ENCODE data around the gene HIPK2.

The HIPK2 gene

DNA sequence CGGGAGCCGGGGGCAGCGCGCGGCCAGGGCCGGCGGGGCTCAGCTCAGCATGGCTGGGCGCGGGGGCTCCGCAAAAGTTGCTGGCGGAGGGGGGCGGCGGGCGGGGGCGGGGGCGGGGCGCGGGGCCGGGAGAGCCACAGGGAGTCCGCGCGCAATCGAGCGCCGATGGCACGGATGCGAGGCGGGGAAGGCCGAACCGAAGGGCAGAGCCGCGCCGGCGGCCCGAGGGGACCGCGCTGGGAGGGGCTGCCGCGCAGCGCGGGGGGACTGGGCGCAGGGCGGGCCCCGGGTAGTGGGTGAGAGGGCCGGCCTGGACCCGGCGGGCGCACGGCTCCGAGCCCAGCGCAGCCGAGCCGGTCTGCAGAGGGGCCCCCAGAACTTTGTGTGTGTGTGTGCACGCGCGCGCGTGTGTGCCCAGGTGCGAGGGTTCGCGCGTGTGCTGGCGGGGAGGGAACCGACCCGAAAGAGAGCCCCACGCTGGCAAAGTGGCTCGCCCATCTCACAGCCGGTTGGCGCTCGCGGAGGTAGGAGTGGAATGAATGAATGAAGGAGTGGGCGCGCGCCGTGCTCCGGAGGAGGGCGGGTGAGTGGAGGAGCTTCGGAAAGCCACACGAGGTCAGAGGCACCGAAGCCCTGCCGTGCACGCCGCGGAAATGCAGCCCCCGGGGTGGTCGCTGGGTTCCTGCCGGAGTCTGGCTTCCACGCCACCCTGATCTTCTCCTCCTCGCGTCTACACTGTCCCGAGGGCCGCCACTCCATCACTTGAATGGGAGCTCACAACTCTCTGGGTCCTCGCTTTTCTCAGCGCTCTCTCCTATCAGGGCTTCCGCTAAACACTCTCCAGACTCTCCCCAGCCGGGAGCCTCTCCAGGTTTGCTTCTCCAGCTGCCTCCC is at the start of gene HIPK2:
Gene HIPK2, minus strand, starts transcription at position 51 of the 894 bp plus-strand sequence. CDS start 375 bp downstream, outside the sequence.
- DNase-seq: peak; percentile 77

DNA sequence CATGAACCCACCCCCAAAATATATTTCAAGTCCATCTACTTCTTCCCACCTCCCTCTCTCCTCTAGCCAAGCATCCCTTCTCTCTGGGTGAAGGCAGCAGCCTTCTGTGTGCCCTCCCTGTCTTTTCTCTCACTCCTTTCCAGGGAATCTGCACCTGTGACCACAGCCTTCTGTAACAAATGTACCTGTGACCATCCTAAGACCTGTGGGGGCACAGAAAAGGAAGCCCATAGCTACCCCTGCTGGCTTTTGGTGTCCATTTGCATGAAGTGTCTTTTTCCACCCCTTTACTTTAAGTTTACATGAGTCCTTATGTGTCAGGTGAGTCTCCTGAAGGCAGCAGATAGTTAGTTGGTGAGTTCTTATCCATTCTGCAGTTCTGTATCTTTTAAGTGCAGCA is 49.2 kb upstream of the HIPK2 start:
- no peak for DNase-seq

DNA sequence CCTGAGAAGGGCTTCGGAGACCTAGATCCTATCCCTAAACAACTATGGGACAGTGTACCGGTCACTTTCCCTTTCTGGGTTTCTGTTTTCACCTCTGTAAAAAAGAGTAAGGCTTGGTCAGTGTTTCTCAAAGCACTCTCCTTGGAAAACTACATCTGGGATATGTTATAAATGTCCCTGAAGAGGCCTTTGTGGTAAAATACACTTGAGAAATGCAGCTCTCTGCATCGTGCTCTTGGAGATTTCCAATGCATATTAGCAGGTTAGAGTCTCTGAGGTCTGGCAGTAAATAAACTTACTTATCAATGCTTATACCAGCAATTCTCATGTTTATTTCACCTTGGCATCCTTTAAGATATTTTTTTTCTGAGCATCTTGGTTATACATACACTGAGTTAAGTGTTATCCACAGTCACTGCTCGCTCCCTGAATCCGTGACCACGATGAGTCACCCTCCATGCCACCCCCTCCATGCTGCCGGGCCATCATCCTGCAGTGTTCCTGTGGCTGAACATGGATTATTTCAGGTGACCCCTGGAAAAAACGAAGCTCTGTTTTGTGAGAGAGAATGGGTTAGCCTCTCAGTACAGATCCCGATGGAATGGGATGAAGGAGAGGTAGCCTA is 48.0 kb upstream of the HIPK2 start:
- DNase-seq: peak; percentile 17

DNA sequence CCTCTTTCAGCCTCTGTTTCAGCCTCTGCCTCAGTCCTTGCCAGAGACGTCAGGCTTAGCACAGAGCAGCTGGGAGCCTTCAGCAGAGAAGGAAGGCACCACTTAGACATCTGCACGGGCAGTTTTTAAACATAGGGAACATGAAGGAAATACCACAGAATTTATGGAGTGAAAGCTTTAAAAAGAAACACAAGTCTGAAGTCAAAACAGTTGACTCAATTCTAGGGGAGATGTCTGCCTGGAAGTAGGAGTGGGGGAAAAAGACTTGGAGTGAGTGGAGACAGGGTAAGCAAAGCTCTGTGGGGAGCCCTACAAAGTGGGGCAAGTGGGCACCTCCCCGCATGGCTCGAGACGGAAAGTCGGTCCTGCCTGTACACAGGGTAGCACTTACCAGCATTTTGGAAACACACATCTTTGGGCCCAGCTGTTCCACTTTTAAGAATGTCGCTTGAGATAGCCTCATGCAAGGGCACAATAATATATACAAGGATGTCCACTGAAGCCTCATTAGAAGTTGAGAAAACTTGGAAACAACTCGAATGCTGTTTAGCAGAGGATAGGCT is 46.2 kb upstream of the HIPK2 start:
- DNase-seq: no peak

DNA sequence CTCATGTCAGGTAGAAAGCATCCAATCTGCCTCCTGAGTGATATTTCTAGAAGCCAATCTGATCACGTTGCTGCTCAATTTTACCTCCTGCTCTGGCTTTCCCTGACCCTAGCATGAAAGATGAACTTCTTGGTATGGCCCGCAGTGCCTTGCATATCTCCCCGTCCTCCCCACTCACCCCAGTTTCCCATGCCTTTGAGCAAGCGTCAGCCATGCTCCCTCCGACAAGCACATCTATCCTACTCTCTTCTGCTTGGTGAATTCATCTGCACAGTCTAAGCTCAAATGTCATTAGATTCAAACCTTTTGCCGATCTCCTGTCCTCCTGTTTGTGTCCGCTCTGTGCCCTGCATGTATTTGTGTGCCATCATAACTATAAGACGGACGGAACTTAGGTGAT is 45.1 kb upstream of the HIPK2 start:
- DNase-seq: no peak

DNA sequence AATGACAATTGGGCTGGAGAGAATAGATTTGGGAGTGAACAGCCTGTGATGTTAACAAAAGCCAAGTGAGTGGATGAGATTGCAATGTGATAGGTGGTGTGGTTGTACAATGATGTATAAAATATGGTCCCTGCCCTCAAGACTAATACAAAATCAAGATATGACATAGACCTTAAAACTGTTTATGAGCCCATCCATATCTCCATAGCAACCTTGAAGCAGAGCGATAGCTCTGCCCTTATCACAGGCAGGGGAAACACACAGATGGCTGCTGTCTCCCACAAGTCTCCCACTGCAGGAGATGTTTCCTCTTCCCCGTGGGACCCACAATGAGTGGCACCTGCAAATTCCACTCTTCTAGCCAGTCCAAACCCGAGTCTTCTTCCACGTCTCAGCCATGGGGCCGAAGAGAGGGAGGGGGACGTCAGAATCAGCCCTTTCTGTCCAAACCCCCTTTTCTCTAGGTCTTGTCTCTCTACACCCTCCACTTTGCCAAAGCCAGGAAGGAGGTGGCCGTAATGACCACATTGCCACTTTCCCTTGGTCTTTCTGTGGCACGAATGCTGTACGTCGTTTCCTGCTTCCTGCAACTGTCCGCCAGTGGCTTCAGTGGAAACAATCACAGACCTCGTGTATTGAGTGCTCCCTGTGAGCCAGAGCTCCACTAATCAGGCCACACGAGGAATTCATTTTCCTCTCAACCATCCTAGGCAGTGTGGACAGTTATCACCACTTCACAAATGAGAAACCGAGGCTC is 43.7 kb upstream of the HIPK2 start:
- DNase-seq: no peak

DNA sequence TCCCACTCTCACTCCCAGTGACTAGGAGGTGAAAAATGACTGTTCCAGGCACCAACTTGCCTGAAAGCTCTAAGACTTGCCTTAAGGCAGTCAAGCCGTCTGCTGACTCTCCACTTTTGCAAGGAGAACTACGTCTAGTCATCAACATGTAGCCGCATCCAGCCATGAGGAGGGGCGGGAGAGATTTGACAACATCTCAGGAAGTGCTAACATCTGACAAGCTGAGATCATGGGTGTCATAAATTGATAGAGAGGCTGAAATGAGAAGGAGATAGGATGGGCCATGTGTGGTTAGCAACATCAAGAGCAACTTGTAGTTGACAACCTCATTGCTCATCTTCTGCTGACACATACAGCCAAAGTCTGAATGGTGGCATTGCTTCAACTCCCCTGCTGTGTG is 42.3 kb upstream of the HIPK2 start:
- no peak for DNase-seq

DNA sequence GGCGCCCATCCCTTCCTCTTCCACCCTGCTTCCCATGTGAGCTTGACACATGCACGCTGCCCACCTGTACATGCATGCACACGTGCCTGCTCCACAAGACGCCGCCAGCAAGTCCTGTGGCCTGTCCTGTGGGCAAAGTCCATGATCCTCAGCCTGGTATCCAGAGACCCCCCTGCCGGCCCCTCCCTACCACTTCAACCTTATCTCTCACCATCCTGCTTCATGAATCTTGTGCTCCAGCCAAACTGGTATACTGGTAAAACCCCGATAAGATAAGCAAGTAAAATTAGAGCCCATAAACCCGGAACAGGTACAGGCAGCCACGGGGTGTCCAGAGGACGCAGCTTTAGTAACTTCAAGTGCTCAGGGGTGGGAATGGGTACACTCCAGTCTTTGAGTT is 39.5 kb upstream of the HIPK2 start:
- no peak for DNase-seq

DNA sequence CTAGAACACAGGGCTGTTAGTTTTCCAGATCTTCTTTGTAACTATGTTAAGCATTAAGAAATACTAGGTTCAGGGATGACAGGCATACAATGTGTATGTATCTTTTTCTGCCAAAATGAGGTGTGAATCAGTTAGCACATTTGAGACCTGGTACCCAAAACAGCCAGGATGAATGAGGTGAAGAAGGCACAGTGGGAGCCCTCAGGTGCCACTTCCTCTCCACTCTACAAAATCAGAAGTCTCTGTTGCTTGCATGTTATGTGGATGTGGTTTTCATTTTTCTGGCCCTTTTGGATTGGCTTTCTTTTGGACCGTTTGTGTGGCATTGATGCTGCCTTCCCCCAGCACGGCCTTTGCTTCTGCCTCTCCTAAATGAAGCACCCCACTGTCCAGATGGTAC is 35.9 kb upstream of the HIPK2 start:
- DNase-seq: no peak

DNA sequence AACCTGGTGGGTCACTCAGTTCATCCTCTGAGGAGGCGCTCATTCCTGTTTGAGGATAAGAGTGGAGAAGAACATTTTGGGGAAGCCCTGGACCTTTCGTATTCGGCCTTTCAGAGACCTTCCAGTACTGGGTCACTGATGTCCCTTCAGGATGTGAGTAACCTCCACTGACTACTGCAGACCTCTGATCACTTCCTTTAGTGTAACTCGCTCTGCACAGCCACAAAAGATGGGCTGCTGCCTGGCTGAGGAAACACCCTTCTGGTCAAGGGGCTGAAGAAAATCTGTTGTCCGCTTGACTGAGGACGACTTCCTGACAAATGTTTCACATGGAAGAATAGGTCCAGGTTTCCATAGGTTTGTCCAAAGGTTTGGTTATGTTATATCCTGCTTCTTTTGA is 35.4 kb upstream of the HIPK2 start:
- DNase-seq: no peak

DNA sequence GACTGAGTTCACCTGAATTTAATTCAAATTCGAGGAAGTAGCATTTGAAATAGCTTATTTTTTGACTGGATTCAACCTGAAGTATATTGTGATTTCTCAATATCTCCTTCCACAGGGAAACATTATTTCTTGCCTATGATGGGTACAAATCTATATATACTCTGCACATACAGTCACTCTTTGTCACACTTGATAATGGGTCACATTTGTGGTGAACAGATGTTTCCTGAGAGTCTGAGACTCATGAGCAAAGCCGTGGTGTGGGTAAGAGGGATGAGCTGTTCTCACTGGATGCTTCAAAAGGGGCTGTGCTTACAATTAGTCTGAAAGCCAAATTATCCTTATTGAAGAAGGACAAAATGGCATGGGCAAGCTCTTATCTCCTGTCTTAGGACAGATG is 33.3 kb upstream of the HIPK2 start:
- DNase-seq: no peak

DNA sequence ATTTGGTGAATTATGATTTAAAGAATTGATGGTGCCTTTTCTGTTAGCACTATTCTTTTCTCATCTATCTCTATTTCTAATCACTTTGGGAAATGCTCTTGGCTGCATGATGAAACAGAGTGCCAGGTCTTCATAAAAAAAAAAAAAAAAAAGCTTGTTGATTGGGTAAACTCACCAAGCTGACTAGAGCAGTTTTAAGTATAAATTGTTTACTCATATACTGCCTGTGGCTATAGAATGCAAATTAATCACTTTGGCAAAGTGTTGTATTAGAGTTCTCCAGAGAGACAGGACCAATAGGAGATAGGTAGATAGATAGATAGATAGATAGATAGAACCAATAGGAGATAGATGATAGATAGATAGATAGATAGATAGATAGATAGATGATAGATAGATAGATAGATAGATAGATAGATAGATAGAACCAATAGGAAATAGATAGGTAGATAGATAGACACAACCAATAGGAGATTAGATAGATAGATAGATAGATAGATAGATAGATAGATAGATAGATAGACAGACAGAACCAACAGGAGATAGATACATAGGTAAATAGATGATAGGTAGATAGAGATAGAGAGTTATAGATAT is 31.1 kb upstream of the HIPK2 start:
- DNase-seq: no peak

DNA sequence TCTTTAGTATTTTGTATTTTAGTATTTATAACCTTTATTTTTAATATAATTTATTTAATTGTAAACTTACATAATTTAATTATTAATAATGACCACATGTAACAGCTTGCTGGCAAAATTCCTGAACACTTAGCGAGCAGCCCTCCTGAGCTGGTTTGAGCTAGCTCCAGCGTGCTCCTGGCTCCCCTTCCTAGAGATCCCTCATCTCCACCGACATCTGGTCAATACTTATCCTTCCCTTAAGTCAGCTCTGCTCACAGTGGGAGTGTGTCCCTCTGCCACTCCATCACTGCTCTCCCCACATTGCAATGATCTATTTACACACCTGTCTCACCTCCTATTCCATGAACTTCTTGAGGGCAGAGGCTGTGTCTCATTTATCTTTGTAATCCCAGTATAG is 30.6 kb upstream of the HIPK2 start:
- no peak for DNase-seq

DNA sequence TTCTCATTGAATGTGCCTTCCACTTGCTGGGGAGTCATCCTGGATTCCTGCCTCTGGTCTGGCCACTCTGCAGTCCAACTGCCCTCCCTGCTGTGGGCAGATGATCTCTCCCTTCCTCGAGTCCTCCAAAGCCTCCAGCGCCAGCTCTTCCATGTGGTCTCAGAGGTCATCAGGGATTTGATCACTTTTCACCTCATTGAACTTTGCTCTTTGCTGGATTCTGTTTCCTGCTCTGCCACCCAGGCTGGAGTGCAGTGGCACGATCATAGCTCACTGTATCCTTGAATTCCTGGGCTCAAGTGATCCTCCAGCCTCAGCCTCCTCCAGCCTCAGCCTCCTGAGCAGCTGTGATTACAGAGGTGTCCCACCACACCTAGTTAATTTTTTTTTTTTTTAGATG is 29.2 kb upstream of the HIPK2 start:
- DNase-seq: no peak

DNA sequence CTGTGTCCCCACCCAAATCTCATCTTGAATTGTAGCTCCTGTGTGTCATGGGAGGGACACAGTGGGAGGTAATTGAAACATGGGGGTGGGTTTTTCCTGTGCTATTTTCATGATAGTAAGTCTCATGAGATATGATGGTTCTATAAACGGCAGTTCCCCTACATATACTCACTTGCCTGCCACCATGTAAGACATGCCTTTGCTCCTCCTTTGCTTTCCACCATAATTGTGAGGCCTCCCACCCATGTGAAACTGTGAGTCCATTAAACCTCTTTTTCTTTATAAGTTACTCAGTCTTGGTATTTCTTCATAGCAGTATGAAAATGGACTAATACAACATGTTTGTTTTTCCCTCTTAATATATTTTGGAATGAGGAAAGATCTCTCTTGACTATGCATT is 26.8 kb upstream of the HIPK2 start:
- DNase-seq: no peak

DNA sequence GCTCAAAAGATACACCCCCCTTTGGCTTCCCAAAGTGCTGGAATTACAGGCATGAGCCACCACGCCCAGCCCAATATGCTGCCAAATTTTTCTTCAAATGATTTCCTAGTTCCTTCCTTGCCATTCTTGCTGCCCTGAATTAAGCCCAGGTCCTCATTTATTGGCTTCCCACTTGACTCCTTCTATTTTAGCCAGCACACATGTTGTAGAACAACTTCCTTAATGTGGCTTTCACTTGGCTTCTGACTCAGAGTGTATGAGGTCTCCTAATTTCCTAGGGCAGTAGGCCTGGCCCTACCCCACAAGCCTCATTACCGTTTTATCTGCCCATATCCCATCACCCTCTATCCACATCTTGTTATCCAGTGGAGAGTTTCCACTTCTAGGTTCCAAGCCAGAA is 21.8 kb upstream of the HIPK2 start:
- DNase-seq: no peak

DNA sequence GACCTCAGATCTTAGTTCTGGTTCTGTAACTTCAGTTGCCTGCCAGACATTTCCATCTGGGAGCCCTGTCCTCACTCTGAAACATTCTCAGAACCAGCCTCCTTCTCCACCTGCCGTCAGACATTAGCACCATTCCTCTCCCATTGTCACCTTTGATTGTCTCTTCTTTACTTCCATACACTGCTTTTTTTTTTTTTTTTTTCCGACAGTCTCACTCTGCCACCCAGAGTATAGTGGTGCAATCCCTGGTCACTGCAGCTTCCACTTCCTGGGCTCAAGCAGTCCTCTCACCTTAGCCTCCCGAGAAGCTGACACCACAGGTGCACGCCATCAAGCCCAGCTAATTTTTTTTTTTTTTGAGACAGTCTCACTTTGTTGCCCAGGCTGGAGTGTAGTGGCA is 21.1 kb upstream of the HIPK2 start:
- no peak for DNase-seq

DNA sequence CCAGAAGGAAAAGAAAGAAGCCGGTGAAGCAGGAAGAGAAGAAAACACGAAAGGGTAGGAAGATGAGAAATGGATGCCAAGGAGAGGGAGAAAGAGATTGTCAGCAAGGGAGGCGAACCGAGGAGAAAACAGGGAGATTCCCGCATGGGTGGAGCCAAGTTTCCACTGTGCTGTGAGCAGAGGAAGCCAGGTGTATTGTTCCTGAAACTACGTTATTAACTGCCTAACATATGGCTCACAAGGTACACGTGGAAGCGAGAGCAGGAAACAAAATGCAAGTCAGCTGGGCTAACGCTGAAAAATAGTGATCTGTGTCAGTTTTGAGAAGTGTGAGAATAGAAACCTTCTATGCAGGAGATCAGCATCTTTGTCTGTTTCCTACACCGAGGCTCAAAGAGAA is 20.4 kb upstream of the HIPK2 start:
- DNase-seq: no peak

DNA sequence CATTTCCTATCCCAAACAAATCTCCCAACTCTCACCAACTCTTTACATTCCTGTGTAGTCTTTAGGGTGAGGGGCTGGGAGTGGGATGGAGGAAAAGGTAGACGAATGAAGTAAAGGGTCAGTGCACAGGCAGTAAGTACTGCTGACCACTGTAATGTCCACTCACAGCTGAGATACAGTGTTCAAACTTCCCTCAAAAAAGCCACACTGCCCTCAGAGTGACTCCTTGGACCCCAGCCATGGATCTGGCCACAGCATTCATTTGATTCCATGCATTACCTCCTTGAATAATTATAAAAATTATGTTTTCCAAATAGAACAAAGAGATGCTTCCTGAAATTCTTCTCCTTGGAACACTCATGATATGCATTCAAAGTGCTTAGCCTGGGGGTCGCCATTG is 19.8 kb upstream of the HIPK2 start:
- no peak for DNase-seq

DNA sequence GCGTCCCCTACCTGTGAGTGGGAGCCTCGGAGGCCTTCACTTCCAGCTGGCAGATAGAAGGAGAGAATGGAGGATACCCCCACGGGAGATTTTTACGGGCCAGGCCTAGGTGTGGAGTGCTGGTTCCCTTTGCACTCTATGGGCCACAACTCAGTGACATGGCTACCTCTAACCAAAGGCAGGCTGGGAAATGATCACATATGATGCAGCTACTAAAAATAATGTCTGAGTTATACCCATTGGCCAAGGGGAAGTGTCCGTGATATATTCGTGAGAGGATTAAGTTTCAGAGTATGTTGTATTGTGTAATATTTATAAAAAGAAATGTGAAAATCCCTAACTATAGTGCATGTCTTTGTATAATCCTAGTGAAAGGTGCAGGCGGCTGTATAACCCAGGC is 13.5 kb upstream of the HIPK2 start:
- no peak for DNase-seq

DNA sequence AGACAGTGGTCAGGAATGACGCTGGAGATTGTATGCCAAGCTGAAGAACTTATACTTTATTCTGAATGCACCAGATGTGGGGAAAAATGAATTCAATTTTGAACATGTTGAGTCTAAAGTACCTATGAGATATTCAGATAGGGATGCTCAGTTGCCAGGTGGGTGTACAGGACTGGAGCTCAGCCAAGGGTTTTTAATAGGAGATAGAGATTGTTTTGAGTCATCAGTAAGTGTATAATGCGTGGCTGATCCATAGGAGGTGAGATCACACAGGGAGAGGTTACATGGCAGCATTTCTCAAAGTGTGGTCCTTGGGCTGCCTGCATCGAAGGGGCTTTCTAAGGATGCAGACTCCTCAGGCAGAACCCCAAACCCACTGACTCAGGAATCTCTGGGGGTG is 6.8 kb upstream of the HIPK2 start:
- no peak for DNase-seq

DNA sequence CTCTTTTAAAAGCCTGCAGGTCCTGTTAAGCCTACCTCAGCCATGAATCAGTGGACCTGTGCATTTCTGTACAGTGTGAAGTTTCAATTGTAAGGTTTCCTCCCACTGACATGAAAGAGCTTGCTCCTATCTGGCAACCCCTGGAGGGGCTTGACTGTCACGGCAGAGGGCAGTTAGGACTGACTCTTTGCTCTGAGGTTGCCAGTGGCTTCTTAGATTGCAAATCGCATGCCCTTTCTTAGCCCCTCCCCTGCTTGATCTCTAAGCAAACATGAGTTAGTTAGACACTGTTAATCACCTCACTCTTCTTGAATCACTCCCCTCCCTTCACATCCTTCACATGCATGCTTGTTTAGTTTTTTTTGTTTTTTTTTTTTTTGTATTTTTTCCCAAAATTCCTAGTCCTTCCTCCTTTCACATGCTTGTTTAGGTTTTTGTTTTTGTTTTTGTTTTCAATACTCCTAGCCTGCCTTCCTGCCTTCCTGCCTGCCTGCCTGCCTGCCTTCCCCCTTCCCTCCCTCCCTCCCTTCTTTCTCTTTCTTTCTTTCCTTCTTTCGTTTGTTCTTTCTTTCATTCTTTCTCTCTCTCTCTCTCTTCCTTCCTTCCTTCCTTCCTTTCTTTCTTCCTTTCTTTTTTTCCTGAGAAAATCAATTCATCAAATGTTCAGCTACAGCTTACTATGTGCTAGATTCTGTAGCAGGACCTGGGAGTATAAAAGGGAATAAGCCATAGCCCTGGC is 6.0 kb upstream of the HIPK2 start:
- DNase-seq: no peak

Data from amniotic stem cell (primary cell).